ENCODE measurements around the gene SYNRG. TPM values are rescaled to one million over a fixed set of nuclear protein-coding genes. Genes with fewer than 3 reads are reported as not detected.

The SYNRG gene
- total and polyA plus RNA-seq, 2 of the 13 experiments (the other 11 are each of a cell fraction or from before 2014, with no cell fraction given): 7.3 to 8.7 TPM

DNA sequence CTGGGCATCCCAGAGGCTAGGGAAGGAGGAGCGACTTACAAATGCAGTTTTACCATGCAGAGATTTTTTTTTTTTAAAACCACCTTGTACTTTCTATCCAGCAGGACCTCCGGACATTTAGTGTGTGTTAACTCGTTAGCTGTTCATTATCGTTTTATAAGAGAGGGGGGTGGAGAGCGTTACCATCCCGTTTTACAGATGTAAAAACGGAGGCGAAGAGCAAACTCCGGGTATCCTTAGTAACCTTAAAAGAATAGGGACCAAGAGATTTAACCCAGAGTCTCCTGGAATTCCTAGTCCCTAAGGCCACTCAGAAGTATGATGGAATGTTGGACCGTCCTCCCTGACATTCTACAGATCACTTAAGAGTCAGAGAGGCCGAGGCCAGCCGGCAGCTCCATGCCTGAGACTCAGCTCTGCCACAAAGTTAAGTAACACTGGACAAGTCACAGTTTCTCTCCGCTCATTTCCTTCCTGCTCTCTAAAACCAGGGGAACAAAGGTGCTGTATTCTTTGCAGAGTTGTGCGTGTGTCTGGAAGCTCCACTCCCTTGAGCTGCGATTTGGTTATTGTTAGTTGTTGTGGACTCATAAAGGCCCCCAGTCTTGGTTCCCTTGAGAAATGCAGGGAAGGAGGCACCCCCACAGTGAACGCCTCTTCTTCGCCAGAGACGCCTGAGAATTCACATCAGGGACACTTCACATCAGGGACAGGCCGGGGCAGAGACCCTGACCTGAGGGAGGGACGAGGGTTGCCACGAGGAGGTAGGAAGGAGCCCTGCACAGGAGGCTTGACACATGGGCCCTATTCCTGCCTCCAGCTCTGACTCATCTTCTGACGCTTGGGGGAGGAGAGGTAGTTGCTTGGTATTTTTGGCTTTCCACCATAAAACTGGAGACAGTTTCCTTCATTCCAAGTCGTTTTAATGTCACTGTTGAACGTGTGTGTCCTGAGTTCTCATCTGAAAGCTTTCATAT lies 118.3 kb downstream of the SYNRG start (continued):
- TF ChIP-seq, protein P1, sequence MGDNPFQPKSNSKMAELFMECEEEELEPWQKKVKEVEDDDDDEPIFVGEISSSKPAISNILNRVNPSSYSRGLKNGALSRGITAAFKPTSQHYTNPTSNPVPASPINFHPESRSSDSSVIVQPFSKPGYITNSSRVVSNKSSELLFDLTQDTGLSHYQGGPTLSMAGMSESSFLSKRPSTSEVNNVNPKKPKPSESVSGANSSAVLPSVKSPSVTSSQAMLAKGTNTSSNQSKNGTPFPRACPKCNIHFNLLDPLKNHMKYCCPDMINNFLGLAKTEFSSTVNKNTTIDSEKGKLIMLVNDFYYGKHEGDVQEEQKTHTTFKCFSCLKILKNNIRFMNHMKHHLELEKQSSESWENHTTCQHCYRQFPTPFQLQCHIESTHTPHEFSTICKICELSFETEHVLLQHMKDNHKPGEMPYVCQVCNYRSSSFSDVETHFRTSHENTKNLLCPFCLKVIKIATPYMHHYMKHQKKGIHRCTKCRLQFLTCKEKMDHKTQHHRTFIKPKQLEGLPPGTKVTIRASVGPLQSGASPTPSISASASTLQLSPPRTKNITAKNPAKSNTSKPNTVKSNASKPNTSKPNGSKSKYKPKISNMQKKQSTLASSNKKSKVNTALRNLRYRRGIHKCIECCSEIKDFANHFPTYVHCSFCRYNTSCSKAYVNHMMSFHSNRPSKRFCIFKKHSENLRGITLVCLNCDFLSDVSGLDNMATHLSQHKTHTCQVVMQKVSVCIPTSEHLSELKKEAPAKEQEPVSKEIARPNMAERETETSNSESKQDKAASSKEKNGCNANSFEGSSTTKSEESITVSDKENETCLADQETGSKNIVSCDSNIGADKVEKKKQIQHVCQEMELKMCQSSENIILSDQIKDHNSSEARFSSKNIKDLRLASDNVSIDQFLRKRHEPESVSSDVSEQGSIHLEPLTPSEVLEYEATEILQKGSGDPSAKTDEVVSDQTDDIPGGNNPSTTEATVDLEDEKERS (CRISPR knock-in tag; IDR thresholded peaks at IDR 0.05): no peak
- TF ChIP-seq MYC (CRISPR knock-in tag; IDR thresholded peaks at IDR 0.05; ENCODE audit: borderline replicate concordance): peak; percentile 43; the same call in 1 of the 2 replicates
- TF ChIP-seq, protein P2, sequence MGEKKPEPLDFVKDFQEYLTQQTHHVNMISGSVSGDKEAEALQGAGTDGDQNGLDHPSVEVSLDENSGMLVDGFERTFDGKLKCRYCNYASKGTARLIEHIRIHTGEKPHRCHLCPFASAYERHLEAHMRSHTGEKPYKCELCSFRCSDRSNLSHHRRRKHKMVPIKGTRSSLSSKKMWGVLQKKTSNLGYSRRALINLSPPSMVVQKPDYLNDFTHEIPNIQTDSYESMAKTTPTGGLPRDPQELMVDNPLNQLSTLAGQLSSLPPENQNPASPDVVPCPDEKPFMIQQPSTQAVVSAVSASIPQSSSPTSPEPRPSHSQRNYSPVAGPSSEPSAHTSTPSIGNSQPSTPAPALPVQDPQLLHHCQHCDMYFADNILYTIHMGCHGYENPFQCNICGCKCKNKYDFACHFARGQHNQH (CRISPR knock-in tag; IDR thresholded peaks at IDR 0.05): 0 out of 2 replicates have a peak, but pooled peaks have one; percentile 31
- TF ChIP-seq GTF3A (CRISPR knock-in tag; conservative IDR thresholded peaks at IDR 0.05): no peak
- no peak for TF ChIP-seq PPARG (CRISPR knock-in tag; conservative IDR thresholded peaks at IDR 0.05)
- no peak for TF ChIP-seq HNRNPH1 (optimal IDR thresholded peaks at IDR 0.05; ENCODE audit: low read depth, low read length)
- peak; percentile 56 for TF ChIP-seq ZFX (CRISPR knock-in tag; IDR thresholded peaks at IDR 0.05; ENCODE audit: low read depth)
- TF ChIP-seq ATF7-NPFF (CRISPR knock-in tag; IDR thresholded peaks at IDR 0.05; ENCODE audit: low read depth): no peak
- 0 out of 2 replicates have a peak, but pooled peaks have one; percentile 17 for TF ChIP-seq KDM3A (CRISPR knock-in tag; IDR thresholded peaks at IDR 0.05; ENCODE audit: low read depth)
- no peak for TF ChIP-seq ZNF329 (CRISPR knock-in tag; IDR thresholded peaks at IDR 0.05; ENCODE audit: low read depth)
- 0 out of 2 replicates have a peak, but pooled peaks have one; percentile 29 for TF ChIP-seq ZNF44 (CRISPR knock-in tag; IDR thresholded peaks at IDR 0.05)
- no peak for TF ChIP-seq KAT2B (IDR thresholded peaks at IDR 0.05; ENCODE audit: borderline replicate concordance, low read depth, low read length)
- TF ChIP-seq ATM (IDR thresholded peaks at IDR 0.05; ENCODE audit: borderline replicate concordance): no peak
- TF ChIP-seq, protein P3, sequence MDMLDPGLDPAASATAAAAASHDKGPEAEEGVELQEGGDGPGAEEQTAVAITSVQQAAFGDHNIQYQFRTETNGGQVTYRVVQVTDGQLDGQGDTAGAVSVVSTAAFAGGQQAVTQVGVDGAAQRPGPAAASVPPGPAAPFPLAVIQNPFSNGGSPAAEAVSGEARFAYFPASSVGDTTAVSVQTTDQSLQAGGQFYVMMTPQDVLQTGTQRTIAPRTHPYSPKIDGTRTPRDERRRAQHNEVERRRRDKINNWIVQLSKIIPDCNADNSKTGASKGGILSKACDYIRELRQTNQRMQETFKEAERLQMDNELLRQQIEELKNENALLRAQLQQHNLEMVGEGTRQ (IDR thresholded peaks at IDR 0.05; ENCODE audit: low read depth, low read length): no peak
- TF ChIP-seq, protein P3 (CRISPR knock-in tag; IDR thresholded peaks at IDR 0.05; ENCODE audit: borderline replicate concordance): no peak
- no peak for TF ChIP-seq ELF3 (CRISPR knock-in tag; IDR thresholded peaks at IDR 0.05)
- no peak for TF ChIP-seq SRF (IDR thresholded peaks at IDR 0.05; ENCODE audit: low read depth, low read length)
- TF ChIP-seq SRSF9 (IDR thresholded peaks at IDR 0.05; ENCODE audit: borderline replicate concordance, insufficient read depth, low read depth, low read length, poor library complexity, severe bottlenecking): no peak
- TF ChIP-seq RFXANK (CRISPR knock-in tag; IDR thresholded peaks at IDR 0.05): no peak
- TF ChIP-seq SYNCRIP (IDR thresholded peaks at IDR 0.05; ENCODE audit: insufficient read depth, low read depth, low read length): no peak
- TF ChIP-seq SAP130 (CRISPR knock-in tag; IDR thresholded peaks at IDR 0.05; ENCODE audit: low read depth): peak; percentile 67
- no peak for TF ChIP-seq ZNF460 (CRISPR knock-in tag; IDR thresholded peaks at IDR 0.05; ENCODE audit: borderline replicate concordance)
- no peak for TF ChIP-seq ZNF773 (CRISPR knock-in tag; IDR thresholded peaks at IDR 0.05; ENCODE audit: borderline replicate concordance)
- TF ChIP-seq HDAC2 (CRISPR knock-in tag; IDR thresholded peaks at IDR 0.05): 0 out of 2 replicates have a peak, but pooled peaks have one; percentile 20

Measured in HepG2 (cell line).